ENCODE measurements around the gene LHFPL3.
A peak's percentile ranks its signal among the peaks of the same experiment; 100 is the strongest.

LHFPL3 gene

GRCh38 chr7:104363355-104363754 is 35.0 kb downstream of the LHFPL3 start:
- DNase-seq, result peak in 10 of 42 donors; percentile 3 to 47 (median 20)
- intact Hi-C loops (cut with DNase I), result no loop called here

- intact Hi-C loops (cut with DNase I), result no loop called here
These were observed 38.0 kb downstream of the LHFPL3 start for GRCh38 chr7:104366390-104366789.

GRCh38 chr7:104367926-104368325 is 39.5 kb downstream of the LHFPL3 start:
- intact Hi-C loops (cut with DNase I), result no loop called here
- no peak for DNase-seq

More at GRCh38 chr7:104366390-104366789, 38.0 kb downstream of the LHFPL3 start:
- peak in 10 of 42 donors; percentile 2 to 54 (median 24) for DNase-seq

GRCh38 chr7:104371216-104371979 is 43.0 kb downstream of the LHFPL3 start:
- DNase-seq, result no peak
- intact Hi-C loops (cut with DNase I), result no loop called here

GRCh38 chr7:104371980-104372357 is 43.6 kb downstream of the LHFPL3 start:
- intact Hi-C loops (cut with DNase I), result no loop called here
- DNase-seq, result peak in 6 of 42 donors; percentile 3 to 43 (median 22)

- no peak for DNase-seq
- intact Hi-C loops (cut with DNase I), result no loop called here
These were observed 54.2 kb downstream of the LHFPL3 start for GRCh38 chr7:104382616-104383015.

- no peak for DNase-seq
- intact Hi-C loops (cut with DNase I), result no loop called here
These were observed 58.5 kb downstream of the LHFPL3 start for GRCh38 chr7:104386943-104387342.

- intact Hi-C loops (cut with DNase I), result no loop called here
- DNase-seq, result no peak
These were observed 59.8 kb downstream of the LHFPL3 start for GRCh38 chr7:104388222-104388621.

- DNase-seq, result no peak
- intact Hi-C loops (cut with DNase I), result no loop called here
These were observed 66.8 kb downstream of the LHFPL3 start for GRCh38 chr7:104395162-104395561.

GRCh38 chr7:104397442-104397841 is 69.0 kb downstream of the LHFPL3 start:
- DNase-seq, result no peak
- intact Hi-C loops (cut with DNase I), result no loop called here

GRCh38 chr7:104408371-104408770 is 80.0 kb downstream of the LHFPL3 start:
- intact Hi-C loops (cut with DNase I), result no loop called here
- DNase-seq, result no peak

GRCh38 chr7:104410742-104411141 is 82.3 kb downstream of the LHFPL3 start:
- no peak for DNase-seq
- intact Hi-C loops (cut with DNase I), result no loop called here

GRCh38 chr7:104412911-104413310 is 84.5 kb downstream of the LHFPL3 start:
- intact Hi-C loops (cut with DNase I), result no loop called here
- no peak for DNase-seq

GRCh38 chr7:104414216-104414615 is 85.8 kb downstream of the LHFPL3 start:
- DNase-seq, result peak in 8 of 42 donors; percentile 8 to 31 (median 18)

GRCh38 chr7:104415700-104416099 is 87.3 kb downstream of the LHFPL3 start:
- intact Hi-C loops (cut with DNase I), result no loop called here
- DNase-seq, result peak in 23 of 42 donors; percentile 4 to 57 (median 20)

More at GRCh38 chr7:104414216-104414615, 85.8 kb downstream of the LHFPL3 start:
- intact Hi-C loops (cut with DNase I), result no loop called here

- intact Hi-C loops (cut with DNase I), result no loop called here
- no peak for DNase-seq
These were observed 88.5 kb downstream of the LHFPL3 start for GRCh38 chr7:104416866-104417393.

- intact Hi-C loops (cut with DNase I), result no loop called here
- no peak for DNase-seq
These were observed 103.5 kb downstream of the LHFPL3 start for GRCh38 chr7:104431930-104432329.

GRCh38 chr7:104434129-104434528 is 105.7 kb downstream of the LHFPL3 start:
- intact Hi-C loops (cut with DNase I), result no loop called here
- DNase-seq, result no peak

GRCh38 chr7:104442481-104442880 is 114.1 kb downstream of the LHFPL3 start:
- DNase-seq, result no peak
- intact Hi-C loops (cut with DNase I), result no loop called here

GRCh38 chr7:104444017-104444416 is 115.6 kb downstream of the LHFPL3 start:
- intact Hi-C loops (cut with DNase I), result no loop called here

GRCh38 chr7:104445393-104445792 is 117.0 kb downstream of the LHFPL3 start:
- intact Hi-C loops (cut with DNase I), result no loop called here
- DNase-seq, result no peak

More at GRCh38 chr7:104444017-104444416, 115.6 kb downstream of the LHFPL3 start:
- no peak for DNase-seq

All from head of caudate nucleus (tissue), 42 donors.